OCI-LY1 (cell line): ENCODE data around the gene DYRK1A.

Experiments used
- H2AFZ ChIP-seq: fragments of 200-600 bp; sonication (generic), shearing (Covaris generic); 2 replicates; pipeline ENCODE4 v1.6.0; 2014; ENCODE audit warnings: antibody characterized with exemption, mild to moderate bottlenecking, low read length
- H3F3A ChIP-seq: fragments of 200-600 bp; sonication (generic), shearing (Covaris generic); 2 replicates; pipeline ENCODE4 v1.6.0; 2014; ENCODE audit warnings: mild to moderate bottlenecking, antibody characterized with exemption, low read length, moderate library complexity; ENCODE audit not compliant: insufficient read depth
- H3K27ac ChIP-seq: fragments of 200-600 bp; sonication (generic); 2 replicates; pipeline ENCODE4 v1.5.1; 2014; ENCODE audit warnings: low read length, mixed run types, mild to moderate bottlenecking, low read depth; ENCODE audit not compliant: poor library complexity, severe bottlenecking
- H3K27me3 ChIP-seq: fragments of 200-600 bp; sonication (generic); 2 replicates; pipeline ENCODE4 v1.6.0; 2014; ENCODE audit warnings: antibody characterized with exemption, mild to moderate bottlenecking, low read length, moderate library complexity; ENCODE audit not compliant: insufficient read depth
- H3K36me3 ChIP-seq: fragments of 200-600 bp; sonication (generic); 2 replicates; pipeline ENCODE4 v1.6.1; 2014; ENCODE audit warnings: mild to moderate bottlenecking, antibody characterized with exemption, low read length, moderate library complexity, mixed read lengths; ENCODE audit not compliant: insufficient read depth
- H3K4me1 ChIP-seq: fragments of 200-600 bp; sonication (generic); 2 replicates; pipeline ENCODE4 v1.5.1; 2014; ENCODE audit warnings: mild to moderate bottlenecking, low read length, moderate library complexity; ENCODE audit not compliant: insufficient read depth, severe bottlenecking
- H3K4me2 ChIP-seq: fragments of 200-600 bp; sonication (generic), shearing (Covaris generic); 2 replicates; pipeline ENCODE4 v1.6.1; 2014; ENCODE audit warnings: low read length
- H3K4me3 ChIP-seq: fragments of 200-600 bp; sonication (generic); 2 replicates; pipeline ENCODE4 v1.5.1; 2014; ENCODE audit warnings: low read length, low read depth, mild to moderate bottlenecking, mixed read lengths; ENCODE audit not compliant: poor library complexity, severe bottlenecking
- H3K79me2 ChIP-seq: fragments of 200-600 bp; shearing (Covaris generic); 2 replicates; pipeline ENCODE4 v1.6.1; 2016; ENCODE audit warnings: mixed run types, low read length, mixed read lengths; ENCODE audit not compliant: insufficient read depth
- H3K9ac ChIP-seq: fragments of 200-600 bp; sonication (generic), shearing (Covaris generic); 2 replicates; pipeline ENCODE4 v1.6.1; 2014; ENCODE audit warnings: mild to moderate bottlenecking, low read length, mixed read lengths
- H3K9me2 ChIP-seq: fragments of 200-600 bp; sonication (generic), shearing (Covaris generic); 2 replicates; pipeline ENCODE4 v1.6.1; 2014; ENCODE audit warnings: low read depth, mild to moderate bottlenecking, low read length, mixed read lengths
- H3K9me3 ChIP-seq: fragments of 200-600 bp; shearing (Covaris generic); 2 replicates; pipeline ENCODE4 v1.6.1; 2014; ENCODE audit warnings: low read length, mixed read lengths
- H4K20me1 ChIP-seq: fragments of 200-600 bp; sonication (generic), shearing (Covaris generic); 2 replicates; pipeline ENCODE4 v1.6.0; 2016; ENCODE audit warnings: mild to moderate bottlenecking, low read length; ENCODE audit not compliant: insufficient read depth
- CTCF ChIP-seq: fragments of 200-600 bp; sonication (generic), shearing (Covaris generic); IDR thresholded peaks from 2 replicates; pipeline ENCODE4 v1.5.1; 2017; ENCODE audit warnings: mild to moderate bottlenecking, antibody characterized with exemption, low read length, moderate library complexity, mixed read lengths
- EZH2 ChIP-seq: fragments of 200-600 bp; sonication (generic), shearing (Covaris generic); IDR thresholded peaks from 2 replicates; pipeline ENCODE4 v1.8.0; 2017; ENCODE audit warnings: borderline replicate concordance, mixed run types, mild to moderate bottlenecking, antibody characterized with exemption, low read length, moderate library complexity, mixed read lengths

DYRK1A gene

GRCh38 chr21:37551993-37552355 is 185.4 kb downstream of the DYRK1A start:
- no peak overlapping the region for H3K4me3 ChIP-seq
- no peaks in the 10 kb centered on the region for H3K9me3 ChIP-seq
- H3K36me3 ChIP-seq: no peaks in the 10 kb centered on the region
- no peaks in the 10 kb centered on the region for H3K9me2 ChIP-seq
- no peaks in the 10 kb centered on the region for H4K20me1 ChIP-seq
- no peaks in the 10 kb centered on the region for H3K79me2 ChIP-seq
- TF ChIP-seq EZH2 (no peak), CTCF (no peak)
- H3K27ac ChIP-seq: no peak overlapping the region
- H2AFZ ChIP-seq: no peak overlapping the region
- H3K9ac ChIP-seq: no peak overlapping the region
- no peak overlapping the region for H3K4me2 ChIP-seq
- H3K27me3 ChIP-seq: no peaks in the 10 kb centered on the region
- no peaks in the 10 kb centered on the region for H3K4me1 ChIP-seq
- no peaks in the 10 kb centered on the region for H3F3A ChIP-seq

- Histone ChIP-seq H2AFZ (no peak overlapping the region), H3K9ac (no peak overlapping the region), H3K9me2 (no peaks in the 10 kb centered on the region), H3K27me3 (no peaks in the 10 kb centered on the region), H3K9me3 (no peaks in the 10 kb centered on the region), H3K79me2 (no peaks in the 10 kb centered on the region), H3K4me1 (no peaks in the 10 kb centered on the region), H3K36me3 (no peaks in the 10 kb centered on the region), H4K20me1 (no peaks in the 10 kb centered on the region), H3K4me3 (no peak overlapping the region), H3K4me2 (no peak overlapping the region), H3F3A (no peaks in the 10 kb centered on the region), H3K27ac (no peak overlapping the region)
- TF ChIP-seq CTCF (no peak), EZH2 (no peak)
Observed at GRCh38 chr21:37552496-37553029, 186.0 kb downstream of the DYRK1A start.

GRCh38 chr21:37553078-37553481 is 186.5 kb downstream of the DYRK1A start:
- no peak overlapping the region for H3K4me2 ChIP-seq

More at GRCh38 chr21:37553078-37553481, 186.5 kb downstream of the DYRK1A start:
- H3K9me2 ChIP-seq: no peaks in the 10 kb centered on the region
- no peak overlapping the region for H2AFZ ChIP-seq
- no peaks in the 10 kb centered on the region for H3K36me3 ChIP-seq
- H3K27ac ChIP-seq: no peak overlapping the region
- H3K4me1 ChIP-seq: no peaks in the 10 kb centered on the region
- no peak overlapping the region for H3K4me3 ChIP-seq
- no peaks in the 10 kb centered on the region for H3K9me3 ChIP-seq
- no peak overlapping the region for H3K9ac ChIP-seq
- H4K20me1 ChIP-seq: no peaks in the 10 kb centered on the region
- no peaks in the 10 kb centered on the region for H3K79me2 ChIP-seq
- no peaks in the 10 kb centered on the region for H3K27me3 ChIP-seq
- TF ChIP-seq EZH2: no peak
- TF ChIP-seq CTCF: no peak
- no peaks in the 10 kb centered on the region for H3F3A ChIP-seq
